IPS DF 6.9 (cell line): ENCODE measurements around the gene TFR2.

Experiments
- DNase-seq: peaks from one replicate; pipeline ENCODE4 v3.0.0-alpha.2; 2013; ENCODE audit warnings: low read depth, low spot score
- H3K27ac ChIP-seq: one replicate; pipeline ENCODE4 v1.5.1; 2013; ENCODE audit warnings: low read length, control low read depth
- H3K27me3 ChIP-seq: 2 replicates; pipeline ENCODE4 v1.6.1; 2013; ENCODE audit warnings: mild to moderate bottlenecking, low read length; ENCODE audit not compliant: control insufficient read depth, insufficient read depth
- H3K36me3 ChIP-seq: 2 replicates; pipeline ENCODE4 v1.6.1; 2013; ENCODE audit warnings: low read length; ENCODE audit not compliant: control insufficient read depth, insufficient read depth
- H3K4me1 ChIP-seq: 2 replicates; pipeline ENCODE4 v1.6.1; 2013; ENCODE audit warnings: low read length; ENCODE audit not compliant: control insufficient read depth, insufficient read depth
- H3K4me3 ChIP-seq: 2 replicates; pipeline ENCODE4 v1.5.1; 2013; ENCODE audit warnings: mild to moderate bottlenecking, low read length
- H3K9me3 ChIP-seq: 2 replicates; pipeline ENCODE4 v1.6.1; 2013; ENCODE audit warnings: low read length, inconsistent platforms; ENCODE audit not compliant: control insufficient read depth, insufficient read depth
- WGBS: extraction: QIAGEN DNeasy Blood & Tissue Kit; methylation state at CpG from one replicate; pipeline ENCODE4 v1.1.7; 2013; ENCODE audit warnings: mixed read lengths, missing lambda C conversion rate; ENCODE audit not compliant: insufficient read length, insufficient coverage; 5-methylcytosine and 5-hydroxymethylcytosine counted together

The TFR2 gene

DNA sequence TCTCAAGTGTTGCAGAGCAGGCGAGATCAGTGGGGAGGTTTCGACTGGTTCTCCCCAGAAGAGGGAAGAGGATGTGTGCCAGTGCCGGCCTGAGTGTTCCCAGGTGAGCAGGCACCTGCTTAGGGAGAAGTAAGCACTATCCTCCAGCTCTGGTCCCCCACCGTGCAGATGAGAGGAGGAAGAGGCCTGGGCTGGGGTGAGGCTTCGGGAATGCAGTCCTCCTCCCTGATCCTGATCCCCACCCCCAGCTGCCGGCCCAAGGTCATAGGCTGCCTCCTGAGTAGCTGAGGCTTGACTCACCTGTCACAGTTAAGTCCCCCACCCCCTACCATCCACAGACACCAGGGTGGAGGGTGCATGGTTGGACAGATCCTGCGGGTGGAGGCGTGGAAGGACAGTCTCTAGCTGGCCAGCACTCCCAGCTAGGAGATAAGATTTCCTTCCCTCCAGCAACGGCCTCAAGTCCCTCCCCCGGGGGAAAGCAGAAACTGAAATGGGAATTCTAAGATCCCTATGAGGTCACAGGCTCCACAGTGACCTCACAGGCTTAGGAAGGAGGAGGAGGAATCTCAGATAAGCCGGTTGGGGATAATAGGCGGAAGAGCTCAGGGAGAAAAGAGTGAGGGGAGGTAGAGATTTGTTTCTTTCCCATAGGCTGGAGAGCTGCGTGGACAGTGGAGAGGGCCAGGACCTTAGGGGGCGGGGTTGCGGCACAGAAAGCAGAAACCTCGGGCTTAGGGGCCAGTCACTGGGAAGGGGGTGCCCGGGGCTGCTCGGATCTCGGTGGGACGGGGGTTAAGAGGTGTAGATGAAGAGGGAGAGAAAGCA lies 56.5 kb downstream of the TFR2 start:
- Histone ChIP-seq H3K27ac (no peak overlapping the region), H3K4me1 (peaks cover 12% of the 10 kb centered on the region), H3K36me3 (peaks cover 13% of the 10 kb centered on the region), H3K4me3 (peak overlapping the region; percentile 73; the same call in 1 of the 2 replicates), H3K9me3 (no peaks in the 10 kb centered on the region), H3K27me3 (no peaks in the 10 kb centered on the region)
- no CpG with 5 or more reads among the region's 20 CpGs for WGBS
- DNase-seq: no peak

DNA sequence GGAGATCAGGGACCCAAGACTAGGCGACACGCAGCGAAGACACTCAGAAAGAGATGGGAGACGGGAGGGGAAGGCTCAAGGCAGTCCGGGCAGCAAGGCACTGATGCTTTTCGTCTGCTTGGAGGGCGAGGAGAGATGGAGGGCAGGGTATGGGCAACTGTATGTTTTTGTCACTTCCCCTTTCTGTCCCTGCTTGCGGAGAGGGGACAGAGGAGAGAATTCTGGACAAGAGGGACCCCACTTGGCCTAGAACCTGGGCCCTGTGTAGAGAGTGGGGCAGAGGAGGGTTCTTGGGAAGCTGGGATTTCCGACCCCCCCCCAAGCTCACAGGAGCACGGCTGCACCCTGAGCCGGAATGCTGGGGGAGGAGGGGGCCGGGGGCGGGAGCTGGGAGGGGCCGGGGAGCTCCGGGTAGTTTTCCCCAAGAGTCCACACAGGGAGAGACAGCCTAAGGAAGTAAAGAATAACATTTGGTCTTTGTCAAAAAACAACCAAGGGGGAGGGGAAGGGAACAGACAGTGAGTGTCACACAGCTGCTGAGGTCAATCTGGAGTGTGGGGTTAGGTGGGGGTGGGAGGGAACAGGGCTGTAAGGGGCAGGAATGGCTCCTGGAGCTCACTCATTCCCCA lies 57.2 kb downstream of the TFR2 start:
- H3K27ac ChIP-seq: no peak overlapping the region
- H3K4me3 ChIP-seq: peak overlapping the region; percentile 73; the same call in 1 of the 2 replicates
- H3K4me1 ChIP-seq: peaks cover 10% of the 10 kb centered on the region
- no peaks in the 10 kb centered on the region for H3K9me3 ChIP-seq
- H3K27me3 ChIP-seq: no peaks in the 10 kb centered on the region
- DNase-seq: no peak
- WGBS: no CpG with 5 or more reads among the region's 15 CpGs
- peaks cover 17% of the 10 kb centered on the region for H3K36me3 ChIP-seq

DNA sequence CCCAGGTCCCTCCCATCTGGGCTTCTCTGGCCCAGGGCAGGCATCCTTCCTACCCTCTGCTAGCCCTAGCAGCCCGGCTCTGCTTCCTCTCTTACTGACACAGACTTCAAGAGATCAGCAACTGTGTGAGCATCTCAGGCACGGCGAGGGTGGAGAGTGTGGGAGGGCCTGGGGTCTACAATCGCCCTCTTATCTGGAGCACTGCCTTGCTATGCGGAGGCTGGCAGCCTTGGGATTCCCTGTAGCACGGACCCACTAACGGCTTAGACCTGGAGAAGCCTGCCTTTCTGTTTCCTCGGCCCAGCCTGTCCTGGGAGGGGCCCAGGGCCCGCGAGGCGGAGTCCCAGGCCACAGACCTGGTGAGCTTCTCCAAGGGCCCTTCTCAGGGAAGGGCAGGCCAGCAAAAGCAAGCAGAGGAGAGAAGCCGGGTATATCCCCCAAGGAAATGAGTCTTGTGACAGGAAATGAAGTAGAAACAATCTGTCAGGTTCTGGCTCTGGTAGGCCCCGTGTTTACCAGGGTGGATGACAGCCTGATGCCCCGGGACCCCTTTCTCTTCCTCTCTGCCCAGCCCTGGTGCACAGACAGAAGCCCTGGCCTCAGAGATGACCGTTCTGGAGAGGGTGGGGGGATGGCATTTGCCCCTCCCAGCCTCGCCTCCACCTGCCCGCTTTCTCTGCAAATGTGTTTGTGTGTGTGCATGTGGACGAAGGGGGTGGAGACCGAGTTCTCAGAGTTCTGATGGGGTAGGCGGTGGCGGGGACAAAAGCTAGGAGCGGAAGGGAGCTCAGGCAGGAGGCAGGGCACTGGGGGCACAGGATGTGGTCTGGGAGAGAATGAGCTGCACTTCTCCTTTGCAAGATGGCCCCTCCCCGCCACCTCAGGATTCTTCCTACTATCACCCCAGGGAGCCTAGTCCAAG lies 58.0 kb downstream of the TFR2 start:
- DNase-seq: no peak
- peaks cover 10% of the 10 kb centered on the region for H3K4me1 ChIP-seq
- H3K27me3 ChIP-seq: no peaks in the 10 kb centered on the region
- peaks cover 21% of the 10 kb centered on the region for H3K36me3 ChIP-seq
- no peaks in the 10 kb centered on the region for H3K9me3 ChIP-seq
- no peak overlapping the region for H3K27ac ChIP-seq
- H3K4me3 ChIP-seq: no peak overlapping the region
- WGBS: no CpG with 5 or more reads among the region's 23 CpGs

DNA sequence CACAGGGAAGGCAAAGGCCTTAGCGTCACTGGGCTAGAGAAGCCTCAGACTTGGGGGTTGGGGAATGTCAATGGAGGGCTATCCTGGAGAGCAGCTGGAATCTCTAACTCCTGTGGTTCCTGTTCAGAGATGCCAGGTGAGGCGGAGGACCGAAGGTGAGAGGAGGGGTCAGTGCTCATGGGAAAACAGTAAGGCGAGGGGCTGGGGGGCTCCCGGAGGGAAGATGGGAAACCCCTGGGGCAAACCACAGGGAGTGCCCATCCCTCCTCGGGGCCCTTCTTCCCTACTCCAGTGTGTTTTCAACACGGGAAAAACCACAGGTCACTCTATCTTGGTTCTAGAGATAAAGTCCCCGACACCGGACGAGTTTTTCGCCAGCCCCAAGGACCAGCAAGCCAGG lies 58.7 kb downstream of the TFR2 start:
- Histone ChIP-seq H3K9me3 (no peaks in the 10 kb centered on the region), H3K4me3 (no peak overlapping the region), H3K4me1 (peaks cover 10% of the 10 kb centered on the region), H3K27ac (no peak overlapping the region), H3K36me3 (peaks cover 28% of the 10 kb centered on the region), H3K27me3 (no peaks in the 10 kb centered on the region)
- WGBS: no CpG with 5 or more reads among the region's 11 CpGs
- no peak for DNase-seq

DNA sequence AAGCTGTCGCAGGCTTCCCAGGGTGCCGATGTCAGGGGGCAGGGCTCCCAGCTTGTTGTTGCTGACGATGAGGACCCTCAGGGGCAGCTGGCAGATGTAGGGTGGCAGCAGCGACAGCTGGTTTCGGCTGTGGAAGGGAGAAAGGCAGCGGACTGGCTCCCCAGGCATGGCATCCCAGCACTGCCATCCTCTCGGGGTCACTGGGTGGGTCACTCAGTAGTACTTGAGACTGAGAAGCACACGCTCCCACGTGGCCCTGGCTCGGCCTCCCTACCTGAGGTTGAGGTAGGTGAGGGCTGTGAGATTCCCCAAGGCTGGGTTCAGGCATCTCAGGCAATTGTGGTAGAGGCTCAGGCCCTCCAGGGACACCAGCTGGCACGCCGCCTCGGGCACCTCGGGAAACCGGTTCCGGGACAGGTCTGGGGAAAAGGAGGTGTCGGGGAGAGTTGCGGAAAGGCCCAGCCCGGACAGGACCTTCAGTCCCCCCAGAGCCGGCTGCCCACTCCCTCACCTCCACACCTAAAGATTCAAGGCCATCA lies 59.2 kb downstream of the TFR2 start:
- Histone ChIP-seq H3K9me3 (no peaks in the 10 kb centered on the region), H3K27ac (no peak overlapping the region), H3K36me3 (peaks cover 31% of the 10 kb centered on the region), H3K4me3 (no peak overlapping the region), H3K4me1 (peaks cover 10% of the 10 kb centered on the region), H3K27me3 (no peaks in the 10 kb centered on the region)
- WGBS: no CpG with 5 or more reads among the region's 20 CpGs
- no peak for DNase-seq

DNA sequence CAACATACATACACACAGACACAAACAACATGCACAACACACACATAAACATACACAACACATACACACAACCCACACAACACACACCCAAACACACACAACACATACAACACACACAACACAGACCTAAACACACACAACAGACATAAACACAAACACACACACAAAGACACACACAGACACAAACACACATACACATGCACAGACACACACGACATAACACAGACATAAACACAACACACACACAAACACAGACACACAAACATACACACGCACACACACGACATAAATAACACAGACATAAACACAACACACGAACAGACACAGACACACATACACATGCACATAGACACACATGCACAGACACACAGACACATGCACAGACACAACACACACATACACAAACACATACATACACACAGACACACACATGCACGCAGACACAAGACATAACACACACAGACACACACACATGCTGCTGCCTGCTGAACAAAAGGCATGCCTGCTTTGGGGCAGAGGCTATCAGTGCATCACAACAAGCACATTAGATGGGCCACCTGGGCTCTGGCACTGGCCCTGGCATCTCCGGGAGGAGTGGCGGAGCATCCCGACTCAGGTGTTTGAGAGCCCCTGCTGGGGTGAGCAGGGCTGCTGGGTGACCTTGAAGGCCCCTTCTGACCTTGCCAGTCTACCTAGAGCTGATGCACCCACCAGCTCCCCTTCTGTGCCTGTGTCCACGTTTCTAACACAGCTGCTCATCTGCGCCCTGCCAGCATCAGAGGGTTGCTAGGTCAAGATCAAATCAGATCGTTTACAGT lies 60.7 kb downstream of the TFR2 start:
- H3K4me3 ChIP-seq: no peak overlapping the region
- peaks cover 10% of the 10 kb centered on the region for H3K4me1 ChIP-seq
- DNase-seq: no peak
- WGBS: 100% methylated on average over 3 of the region's 11 CpGs
- peaks cover 35% of the 10 kb centered on the region for H3K36me3 ChIP-seq
- no peak overlapping the region for H3K27ac ChIP-seq
- H3K27me3 ChIP-seq: no peaks in the 10 kb centered on the region
- no peaks in the 10 kb centered on the region for H3K9me3 ChIP-seq

DNA sequence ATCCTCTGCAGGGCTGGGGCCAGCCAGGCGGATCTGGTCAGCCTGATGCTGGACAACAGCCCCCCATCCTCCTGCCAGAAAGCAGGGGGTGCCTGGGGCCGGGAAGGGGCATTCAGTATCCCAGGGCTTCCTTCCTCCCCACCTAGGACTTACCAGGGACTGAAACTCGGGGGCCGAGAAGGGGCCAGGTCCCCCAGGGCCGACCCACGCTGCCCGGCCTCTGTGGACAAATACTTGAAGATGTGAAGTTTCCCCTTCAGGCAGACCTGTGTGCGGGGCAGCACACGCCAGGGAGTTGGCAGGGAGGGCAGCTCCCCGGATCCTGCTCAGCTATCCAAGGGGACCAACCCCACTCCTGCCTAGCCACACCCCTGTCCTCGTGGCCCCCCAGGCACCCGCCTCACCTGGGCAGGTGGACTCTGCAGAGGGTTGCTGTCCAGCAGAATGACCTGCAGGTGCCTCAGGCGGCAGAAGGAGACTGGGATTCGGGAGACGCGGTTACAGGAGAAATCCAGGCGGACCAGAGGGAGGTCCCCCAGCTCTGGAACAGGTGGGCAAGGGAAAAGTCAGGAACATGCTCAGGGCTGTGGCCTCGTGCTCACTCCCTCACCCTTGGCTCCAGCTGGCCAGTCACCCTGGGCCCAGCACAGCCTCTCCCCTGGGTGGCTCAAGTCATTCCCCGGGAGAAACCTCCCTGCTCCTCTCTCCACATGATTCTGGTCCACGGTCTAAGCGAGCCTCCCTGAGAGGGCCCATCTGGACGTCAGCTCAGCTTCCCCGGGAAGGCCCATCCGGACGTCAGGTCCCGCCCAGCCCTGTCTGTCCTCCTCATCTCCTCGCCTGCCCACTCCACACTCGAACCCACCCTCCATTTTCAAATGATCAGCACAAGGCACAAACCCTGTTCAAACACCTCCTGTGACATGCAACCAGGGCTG lies 62.8 kb downstream of the TFR2 start:
- Histone ChIP-seq H3K4me1 (peaks cover 2% of the 10 kb centered on the region; the same call in 1 of the 2 replicates), H3K27me3 (no peaks in the 10 kb centered on the region), H3K9me3 (no peaks in the 10 kb centered on the region), H3K27ac (no peak overlapping the region), H3K36me3 (peaks cover 47% of the 10 kb centered on the region), H3K4me3 (no peak overlapping the region)
- DNase-seq: no peak
- WGBS: no CpG with 5 or more reads among the region's 28 CpGs

DNA sequence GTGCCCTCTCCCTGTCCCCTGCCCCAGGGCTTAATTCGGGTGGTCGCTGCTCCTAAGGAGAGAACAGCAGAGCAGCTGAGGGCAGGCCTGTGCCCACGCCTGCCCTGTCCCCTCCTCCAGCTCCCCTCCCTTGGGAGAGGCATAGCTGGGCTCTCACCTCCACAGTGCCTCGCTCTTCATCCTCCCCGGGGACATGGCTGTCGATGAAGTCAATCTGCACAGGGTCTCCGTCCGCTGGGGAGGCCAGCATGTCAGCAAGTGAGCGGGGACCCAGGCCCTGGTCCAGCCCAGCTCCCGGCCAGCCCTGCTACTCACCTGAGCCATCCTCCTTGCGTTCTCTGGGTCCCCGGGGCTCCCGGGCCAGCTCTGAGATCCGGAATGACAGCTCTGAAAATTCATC lies 63.8 kb downstream of the TFR2 start:
- DNase-seq: no peak
- Histone ChIP-seq H3K36me3 (peaks cover 47% of the 10 kb centered on the region), H3K9me3 (no peaks in the 10 kb centered on the region), H3K27me3 (no peaks in the 10 kb centered on the region), H3K27ac (no peak overlapping the region), H3K4me1 (0 out of 2 replicates have a peak, but pooled peaks cover 2% of the 10 kb centered on the region), H3K4me3 (no peak overlapping the region)
- no CpG with 5 or more reads among the region's 14 CpGs for WGBS

DNA sequence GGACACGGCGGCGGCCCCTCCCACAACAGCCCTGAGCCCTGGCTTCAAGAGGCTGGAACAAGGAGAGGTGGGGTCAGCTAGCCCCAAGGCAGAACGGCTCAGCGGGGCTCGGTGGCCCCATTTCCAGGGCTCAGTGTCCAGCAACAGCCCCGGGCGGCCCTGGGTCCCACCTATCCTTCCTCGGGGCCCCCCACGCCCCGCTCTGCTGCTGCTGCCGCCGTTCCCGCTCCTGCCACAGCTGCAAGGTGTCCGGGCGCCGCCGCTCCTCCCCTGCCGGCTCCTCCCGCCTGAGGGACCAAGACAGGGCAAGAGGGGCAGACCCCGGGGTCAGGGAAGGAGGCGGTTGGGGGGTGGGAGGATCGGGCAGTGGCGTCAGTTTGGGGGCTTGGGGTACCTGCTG lies 64.2 kb downstream of the TFR2 start:
- no CpG with 5 or more reads among the region's 24 CpGs for WGBS
- H3K4me3 ChIP-seq: no peak overlapping the region
- no peak overlapping the region for H3K27ac ChIP-seq
- H3K4me1 ChIP-seq: peaks cover 4% of the 10 kb centered on the region
- no peak for DNase-seq
- H3K9me3 ChIP-seq: no peaks in the 10 kb centered on the region
- peaks cover 47% of the 10 kb centered on the region for H3K36me3 ChIP-seq
- no peaks in the 10 kb centered on the region for H3K27me3 ChIP-seq
